SK-N-MC (cell line): Measurements from ENCODE around the gene AVL9.

Source experiments
- EZH2 ChIP-seq: fragments of 200-600 bp; sonication (generic); IDR thresholded peaks from one replicate; pipeline ENCODE4 v1.6.1; 2017; ENCODE audit warnings: antibody characterized with exemption
- FOXP2 ChIP-seq: optimal IDR thresholded peaks from 2 replicates; pipeline ENCODE3; 2011; ENCODE audit warnings: mild to moderate bottlenecking, moderate library complexity; ENCODE audit not compliant: insufficient read depth; ENCODE audit errors: extremely low read length, control extremely low read depth
- POLR2AphosphoS5 ChIP-seq: IDR thresholded peaks from 2 replicates; pipeline ENCODE4 v1.6.1; 2012; ENCODE audit warnings: mild to moderate bottlenecking, low read depth, low read length, borderline replicate concordance

DNA sequence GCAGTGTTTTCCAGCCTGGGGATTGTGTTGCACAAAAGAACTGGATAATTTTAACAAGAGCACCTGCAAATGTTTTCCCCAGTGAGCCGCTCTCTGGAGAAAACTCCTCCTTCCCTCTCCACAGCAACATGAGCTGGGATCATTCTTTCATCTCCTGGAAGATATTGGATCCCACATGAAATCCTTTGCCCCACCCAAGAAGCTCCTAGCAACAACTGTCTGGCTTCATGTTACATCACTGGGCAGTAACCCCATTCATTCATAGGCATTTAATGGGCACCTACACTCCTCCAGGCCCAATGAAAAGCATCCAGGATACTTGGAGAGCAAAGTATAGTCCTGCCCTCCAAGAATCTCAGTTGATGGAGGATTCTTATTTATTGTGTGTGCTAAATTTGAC lies 32.3 kb upstream of the AVL9 start:
- no peak for TF ChIP-seq EZH2
- no peak for TF ChIP-seq POLR2AphosphoS5
- TF ChIP-seq FOXP2: no peak
